HG03520 (cell line): ENCODE measurements around the gene PADI2.

Source experiments
- ATAC-seq: cut with Tn5 transposase; IDR thresholded peaks from one replicate; pipeline ENCODE4 v1.9.1; 2021; ENCODE audit warnings: mild to moderate bottlenecking, moderate library complexity; ENCODE audit not compliant: unreplicated experiment

Gene PADI2

GRCh38 chr1:17024721-17025120 lies 94.5 kb downstream of the PADI2 start:
- ATAC-seq: no peak

GRCh38 chr1:17023573-17023972 lies 95.7 kb downstream of the PADI2 start:
- no peak for ATAC-seq

DNA sequence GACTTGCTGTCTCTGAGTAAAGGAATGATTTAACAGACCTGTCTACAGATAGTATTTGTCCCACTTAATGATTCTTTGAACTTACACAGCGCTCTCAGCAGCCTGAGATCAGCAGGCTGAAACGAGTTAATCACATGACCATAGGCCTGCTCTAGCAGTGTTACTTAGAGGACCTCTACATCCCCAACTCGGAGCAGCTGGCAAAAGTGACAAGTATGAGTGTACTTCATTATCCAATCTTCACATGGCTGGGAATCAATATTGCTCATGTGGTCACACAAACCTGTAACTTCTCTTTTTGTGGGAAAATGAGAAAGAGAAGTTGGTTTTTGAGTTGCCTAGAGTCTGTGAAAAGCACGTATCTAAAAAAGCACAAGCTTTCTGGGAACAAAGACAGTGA lies 96.1 kb downstream of the PADI2 start:
- no peak for ATAC-seq

- no peak for ATAC-seq
These were observed 97.4 kb downstream of the PADI2 start for GRCh38 chr1:17021896-17022295.

DNA sequence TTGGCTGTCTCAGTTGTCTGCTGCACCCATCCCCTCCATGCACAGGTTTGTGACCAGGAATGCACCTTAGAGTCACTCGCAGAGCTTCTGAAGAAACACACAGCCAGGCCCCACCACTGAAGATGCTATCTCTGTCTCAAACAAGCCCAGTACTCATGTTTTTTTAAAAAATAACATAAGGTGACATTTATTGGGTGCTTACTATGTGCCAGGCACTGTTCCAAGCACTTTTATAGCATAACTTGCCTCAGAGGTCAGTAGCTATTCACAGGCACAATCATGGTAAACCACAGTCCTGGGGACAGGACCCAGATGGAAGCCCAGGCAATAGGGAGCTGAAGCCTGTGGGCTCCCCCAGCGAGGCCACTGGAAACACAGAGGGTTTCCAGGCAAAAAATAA lies 98.7 kb downstream of the PADI2 start:
- no peak for ATAC-seq

- no peak for ATAC-seq
These were observed 100.4 kb downstream of the PADI2 start for GRCh38 chr1:17018849-17019248.

DNA sequence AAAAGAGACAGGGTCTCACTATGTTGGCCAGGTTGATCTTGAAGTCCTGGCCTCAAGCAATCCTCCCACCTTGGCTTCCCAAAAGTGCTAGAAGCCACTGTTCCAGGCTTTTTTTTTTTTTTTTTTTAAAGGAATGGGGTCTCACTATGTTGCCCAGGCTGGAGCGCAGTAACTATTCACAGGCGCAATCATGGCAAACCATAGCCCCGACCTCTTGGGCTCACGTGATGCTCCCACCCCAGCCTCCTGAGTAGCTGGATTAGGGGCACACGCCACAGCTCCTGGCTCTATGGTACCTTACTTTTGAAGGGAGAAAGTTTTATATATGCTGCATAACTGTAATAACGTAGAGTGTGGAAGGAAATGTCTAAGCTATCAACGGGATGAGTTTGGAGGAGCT lies 101.8 kb downstream of the PADI2 start:
- no peak for ATAC-seq
